Suprapubic skin (tissue), 4 donors: ENCODE measurements around the gene TMTC1. TPM values are rescaled to one million over a fixed set of nuclear protein-coding genes. Genes with fewer than 3 reads are reported as not detected.

Experiments used
- DNase-seq, 2 donors: peaks; one replicate each; pipeline ENCODE4 v3.0.0-alpha.2; 2019; ENCODE audit warnings: low spot score in 2 of 2
- H3K27ac ChIP-seq: fragments of 200-600 bp; sonication (generic); one replicate; pipeline ENCODE4 v1.5.1; 2019
- H3K27me3 ChIP-seq: fragments of 200-600 bp; sonication (generic); one replicate; pipeline ENCODE4 v1.5.1; 2019
- H3K36me3 ChIP-seq: fragments of 200-600 bp; sonication (generic); one replicate; pipeline ENCODE4 v1.5.1; 2019
- H3K4me1 ChIP-seq: fragments of 200-600 bp; sonication (generic); one replicate; pipeline ENCODE4 v1.5.1; 2019
- H3K4me3 ChIP-seq: fragments of 200-600 bp; sonication (generic); one replicate; pipeline ENCODE4 v1.5.1; 2019; ENCODE audit warnings: mild to moderate bottlenecking
- H3K9me3 ChIP-seq: fragments of 200-600 bp; sonication (generic); one replicate; pipeline ENCODE4 v1.5.1; 2019
- EP300 ChIP-seq: sonication (generic); formaldehyde crosslinking; IDR thresholded peaks from one replicate; pipeline ENCODE4 v1.6.1; 2017; ENCODE audit warnings: antibody characterized with exemption
- POLR2A ChIP-seq, 2 donors: fragments of 450-650 bp; IDR thresholded peaks; one replicate each; pipeline ENCODE4 v1.6.1; 2017; ENCODE audit warnings: antibody characterized with exemption in 2 of 2, mild to moderate bottlenecking in 2 of 2, moderate library complexity in 2 of 2
- POLR2AphosphoS5 ChIP-seq, 3 donors: sonication (generic); formaldehyde crosslinking; IDR thresholded peaks; one replicate each; pipeline ENCODE4 v1.6.1; 2017; ENCODE audit warnings: antibody characterized with exemption in 3 of 3
- WGBS: methylation state at CpG from one replicate; pipeline ENCODE4 v1.1.5; 2018; 5-methylcytosine and 5-hydroxymethylcytosine counted together
- total RNA-seq, 4 donors: library from RNA; depleted of rRNA; stranded (reverse); fragments of >200 nt; gene quantifications; one replicate each; pipeline ENCODE4 v1.1.0, GENCODE V29; 2016
- TF ChIP-seq, protein P1 (sequence below), 2 donors: fragments of 200-600 bp in 1 of 2; fragments of 450-650 bp in 1 of 2; sonication (generic) in 1 of 2; IDR thresholded peaks; one replicate each; pipeline ENCODE4 v1.5.1; 2016 to 2019; ENCODE audit warnings: antibody characterized with exemption in 2 of 2, mild to moderate bottlenecking in 1 of 2, moderate library complexity in 1 of 2

Gene TMTC1
- total RNA-seq, 4 donors from 2014 or later = 11.0 to 25.8 (median 19.5) TPM

DNA sequence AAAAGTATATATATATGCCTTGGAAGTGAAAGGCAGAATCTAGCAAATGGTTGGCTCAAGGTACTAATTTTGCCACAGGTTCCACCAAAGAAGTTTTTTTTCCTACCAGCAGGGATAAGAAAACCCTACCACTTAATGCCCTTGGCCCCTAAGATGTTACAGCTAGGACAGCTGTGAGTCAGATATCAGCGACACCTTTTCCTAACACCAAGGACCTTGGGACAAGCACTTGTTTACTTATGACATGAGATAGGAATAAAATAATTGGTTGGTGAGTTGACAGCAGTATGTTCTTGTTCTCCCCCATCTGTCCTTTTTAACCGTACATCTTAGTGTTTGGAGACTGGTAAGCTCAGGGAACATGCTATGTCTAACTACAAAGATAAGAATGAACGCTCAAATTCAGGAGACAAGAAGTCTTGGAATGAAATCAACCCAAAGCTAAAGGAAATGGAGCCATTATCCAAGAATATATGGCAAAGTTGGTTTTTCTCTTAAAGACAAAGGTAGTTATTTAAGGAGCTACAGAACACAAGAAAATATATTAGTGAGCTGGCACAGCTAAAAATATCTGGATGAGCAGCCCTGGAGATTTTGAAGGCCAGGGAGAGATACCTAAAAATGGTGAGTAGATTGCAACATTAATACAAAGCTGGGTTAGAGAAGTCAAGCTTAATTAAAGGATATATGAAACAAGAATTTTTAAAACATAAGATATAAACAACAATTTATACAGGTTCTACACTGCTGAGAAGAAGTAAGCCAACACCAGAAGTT, 126.8 kb downstream of the TMTC1 start:
- H3K9me3 ChIP-seq = no peaks in the 10 kb centered on the region
- no peak for TF ChIP-seq POLR2AphosphoS5 (IDR thresholded peaks at IDR 0.05)
- TF ChIP-seq, protein P1, sequence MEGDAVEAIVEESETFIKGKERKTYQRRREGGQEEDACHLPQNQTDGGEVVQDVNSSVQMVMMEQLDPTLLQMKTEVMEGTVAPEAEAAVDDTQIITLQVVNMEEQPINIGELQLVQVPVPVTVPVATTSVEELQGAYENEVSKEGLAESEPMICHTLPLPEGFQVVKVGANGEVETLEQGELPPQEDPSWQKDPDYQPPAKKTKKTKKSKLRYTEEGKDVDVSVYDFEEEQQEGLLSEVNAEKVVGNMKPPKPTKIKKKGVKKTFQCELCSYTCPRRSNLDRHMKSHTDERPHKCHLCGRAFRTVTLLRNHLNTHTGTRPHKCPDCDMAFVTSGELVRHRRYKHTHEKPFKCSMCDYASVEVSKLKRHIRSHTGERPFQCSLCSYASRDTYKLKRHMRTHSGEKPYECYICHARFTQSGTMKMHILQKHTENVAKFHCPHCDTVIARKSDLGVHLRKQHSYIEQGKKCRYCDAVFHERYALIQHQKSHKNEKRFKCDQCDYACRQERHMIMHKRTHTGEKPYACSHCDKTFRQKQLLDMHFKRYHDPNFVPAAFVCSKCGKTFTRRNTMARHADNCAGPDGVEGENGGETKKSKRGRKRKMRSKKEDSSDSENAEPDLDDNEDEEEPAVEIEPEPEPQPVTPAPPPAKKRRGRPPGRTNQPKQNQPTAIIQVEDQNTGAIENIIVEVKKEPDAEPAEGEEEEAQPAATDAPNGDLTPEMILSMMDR (IDR thresholded peaks at IDR 0.05) = no peak
- no peak for TF ChIP-seq EP300
- TF ChIP-seq POLR2A (IDR thresholded peaks at IDR 0.05) = no peak
- WGBS = 93% methylated on average over 3 of the region's 3 CpGs
- H3K4me3 ChIP-seq = no peak overlapping the region
- DNase-seq = no peak
- H3K4me1 ChIP-seq = no peaks in the 10 kb centered on the region
- H3K27me3 ChIP-seq = no peaks in the 10 kb centered on the region
- H3K27ac ChIP-seq = no peak overlapping the region
- H3K36me3 ChIP-seq = no peaks in the 10 kb centered on the region

DNA sequence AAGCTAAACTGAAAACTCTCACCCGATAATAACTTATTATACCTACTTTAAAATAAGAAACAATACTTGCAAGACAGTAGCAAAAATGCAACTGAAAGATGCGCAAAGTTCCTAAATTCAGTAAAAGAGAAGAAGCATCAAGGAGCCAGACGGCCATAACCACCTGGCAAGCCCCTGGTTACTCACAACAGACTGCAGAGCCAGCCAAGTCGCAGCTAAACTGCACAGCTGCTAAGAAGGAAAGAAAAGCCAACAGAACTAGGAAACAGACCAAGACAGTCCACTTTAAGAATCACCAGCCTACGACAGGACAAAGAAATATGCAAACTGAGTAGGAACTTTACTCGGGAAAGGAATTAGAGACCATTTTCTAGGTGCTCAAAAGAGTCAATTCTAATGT, 127.9 kb downstream of the TMTC1 start:
- no peaks in the 10 kb centered on the region for H3K27me3 ChIP-seq
- no peaks in the 10 kb centered on the region for H3K36me3 ChIP-seq
- WGBS = 76% methylated on average over 6 of the region's 6 CpGs
- H3K9me3 ChIP-seq = no peaks in the 10 kb centered on the region
- H3K4me1 ChIP-seq = no peaks in the 10 kb centered on the region
- no peak for TF ChIP-seq POLR2A (IDR thresholded peaks at IDR 0.05)
- TF ChIP-seq EP300 = no peak
- TF ChIP-seq, protein P1 (IDR thresholded peaks at IDR 0.05) = no peak
- no peak overlapping the region for H3K4me3 ChIP-seq
- H3K27ac ChIP-seq = no peak overlapping the region
- no peak for DNase-seq

DNA sequence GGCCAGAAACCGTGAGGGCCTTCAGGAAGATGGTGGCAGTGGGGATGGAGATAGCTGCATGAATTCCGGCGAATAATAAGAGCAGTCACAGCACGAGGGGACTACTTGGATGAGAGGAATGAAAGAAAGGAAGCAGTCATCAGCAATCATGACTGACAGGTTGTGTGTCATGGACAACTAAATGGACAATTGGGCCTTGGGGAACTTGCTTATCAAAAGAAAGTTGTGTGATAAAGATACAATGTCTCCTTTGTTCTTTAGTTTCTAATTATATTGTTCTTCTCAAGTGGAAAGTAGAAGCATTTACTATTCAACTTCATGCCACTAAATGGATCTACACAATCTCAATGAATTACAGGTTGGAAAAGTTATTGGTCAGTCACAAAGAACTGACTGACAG, 130.5 kb downstream of the TMTC1 start:
- Histone ChIP-seq H3K27ac (no peak overlapping the region), H3K4me1 (no peaks in the 10 kb centered on the region), H3K9me3 (no peaks in the 10 kb centered on the region), H3K36me3 (no peaks in the 10 kb centered on the region), H3K4me3 (no peak overlapping the region), H3K27me3 (no peaks in the 10 kb centered on the region)
- TF ChIP-seq, protein P1 (IDR thresholded peaks at IDR 0.05) = no peak
- no peak for TF ChIP-seq POLR2AphosphoS5 (IDR thresholded peaks at IDR 0.05)
- no peak for TF ChIP-seq EP300
- no peak for TF ChIP-seq POLR2A (IDR thresholded peaks at IDR 0.05)
- no peak for DNase-seq
- 88% methylated on average over 4 of the region's 4 CpGs for WGBS

DNA sequence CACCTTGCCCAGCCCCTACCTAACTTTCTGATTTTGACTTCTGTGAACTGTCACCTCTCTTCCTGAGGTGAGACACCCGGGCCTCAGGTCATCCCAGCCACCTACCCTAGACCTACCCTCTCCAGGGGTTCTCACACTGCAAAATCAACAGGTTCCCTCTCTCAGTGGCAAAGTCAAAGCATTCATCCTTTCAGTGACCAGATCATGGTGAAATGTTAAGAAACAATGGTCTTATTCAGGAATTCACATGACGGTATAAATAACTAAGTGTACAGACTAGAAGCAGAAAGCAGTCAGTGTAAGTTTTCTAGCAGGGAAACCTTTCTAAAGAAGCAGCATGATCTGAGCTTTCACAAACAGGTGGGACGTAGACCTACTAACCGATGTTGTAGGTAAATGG, 133.4 kb downstream of the TMTC1 start:
- WGBS = 88% methylated on average over 4 of the region's 4 CpGs
- H3K9me3 ChIP-seq = no peaks in the 10 kb centered on the region
- H3K27me3 ChIP-seq = no peaks in the 10 kb centered on the region
- H3K27ac ChIP-seq = no peak overlapping the region
- H3K36me3 ChIP-seq = no peaks in the 10 kb centered on the region
- no peak overlapping the region for H3K4me3 ChIP-seq
- no peak for DNase-seq
- no peak for TF ChIP-seq EP300
- TF ChIP-seq, protein P1 (IDR thresholded peaks at IDR 0.05) = no peak
- no peak for TF ChIP-seq POLR2A (IDR thresholded peaks at IDR 0.05)
- TF ChIP-seq POLR2AphosphoS5 (IDR thresholded peaks at IDR 0.05) = no peak
- H3K4me1 ChIP-seq = no peaks in the 10 kb centered on the region

DNA sequence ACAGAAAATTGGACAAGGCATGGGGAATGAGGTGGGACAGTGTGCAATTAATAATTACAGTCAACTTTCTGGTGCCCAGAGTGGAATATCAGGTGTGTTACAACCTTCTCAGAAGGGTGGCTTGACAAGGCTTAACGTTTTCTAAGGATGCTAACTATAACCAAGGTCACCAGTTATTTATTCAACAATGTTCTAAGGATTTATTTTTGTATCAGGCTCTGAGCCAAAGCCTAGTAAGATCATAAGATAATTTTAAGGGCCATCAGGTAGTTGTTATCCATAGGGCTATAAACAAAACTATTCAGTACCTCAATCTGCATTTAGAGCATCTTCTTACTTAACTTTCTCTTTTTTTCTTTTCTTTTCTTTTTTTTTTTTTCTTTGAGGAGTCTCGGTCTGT, 134.0 kb downstream of the TMTC1 start:
- DNase-seq = no peak
- no peak overlapping the region for H3K27ac ChIP-seq
- H3K4me1 ChIP-seq = no peaks in the 10 kb centered on the region
- H3K36me3 ChIP-seq = no peaks in the 10 kb centered on the region
- H3K9me3 ChIP-seq = no peaks in the 10 kb centered on the region
- TF ChIP-seq EP300 (no peak), POLR2AphosphoS5 (IDR thresholded peaks at IDR 0.05) (no peak), POLR2A (IDR thresholded peaks at IDR 0.05) (no peak)
- TF ChIP-seq, protein P1 (IDR thresholded peaks at IDR 0.05) = no peak
- H3K4me3 ChIP-seq = no peak overlapping the region
- no peaks in the 10 kb centered on the region for H3K27me3 ChIP-seq
- WGBS = 72% methylated on average over 2 of the region's 2 CpGs
